ENCODE data around the gene BMPR1B. TPM values are rescaled to one million over a fixed set of nuclear protein-coding genes. Genes with fewer than 3 reads are reported as not detected.

Gene BMPR1B
- total and polyA plus RNA-seq, 9 of the 15 experiments (the other 6 are each of a cell fraction or from before 2014, with no cell fraction given): 0.01 TPM; not detected in 8

DNA sequence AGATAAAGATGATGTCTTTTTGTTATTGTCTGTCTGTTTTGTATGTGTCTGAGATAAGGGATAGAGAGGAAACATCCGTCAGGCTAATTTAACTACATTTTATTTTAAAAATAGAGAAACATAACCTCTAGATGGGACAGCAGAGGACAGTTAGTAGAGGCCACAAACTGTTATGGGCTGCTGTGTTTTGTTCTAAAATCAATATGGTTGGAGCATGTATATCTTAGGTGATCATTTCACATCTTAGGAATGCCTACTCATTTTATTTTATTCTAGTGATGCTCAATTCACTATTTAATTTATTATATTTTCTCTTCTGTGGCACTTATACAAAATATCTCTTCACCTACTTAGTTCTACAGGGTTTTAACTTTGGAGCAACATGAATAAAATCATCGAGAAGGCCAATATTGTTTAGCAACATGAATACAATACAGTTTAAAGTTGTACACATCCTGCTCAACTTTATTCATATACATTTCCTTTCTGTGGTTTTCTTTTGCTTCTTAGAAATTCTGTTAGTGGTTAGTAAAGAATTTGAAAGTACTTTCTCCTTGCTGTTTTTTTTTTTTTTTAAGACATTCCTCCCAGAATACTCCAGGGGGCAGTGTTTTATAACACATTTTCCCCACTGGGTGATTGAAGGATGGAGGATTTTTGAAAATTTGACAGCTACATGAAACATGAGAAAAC is 398.1 kb downstream of the BMPR1B start (continued):
- TF ChIP-seq POLR3G (IDR thresholded peaks at IDR 0.05; ENCODE audit: extremely low read depth, insufficient read length, insufficient replicate concordance) (no peak), ZNF316 (IDR thresholded peaks at IDR 0.05) (no peak), ZNF407 (IDR thresholded peaks at IDR 0.05; ENCODE audit: low read depth) (no peak), ARHGAP35 (IDR thresholded peaks at IDR 0.05; ENCODE audit: partially characterized antibody) (no peak), MEIS2 (IDR thresholded peaks at IDR 0.05; ENCODE audit: partially characterized antibody) (peak; percentile 58), RAD51 (IDR thresholded peaks at IDR 0.05; ENCODE audit: borderline replicate concordance, low read depth) (no peak), CSDE1 (IDR thresholded peaks at IDR 0.05) (no peak)
- TF ChIP-seq, protein P1, sequence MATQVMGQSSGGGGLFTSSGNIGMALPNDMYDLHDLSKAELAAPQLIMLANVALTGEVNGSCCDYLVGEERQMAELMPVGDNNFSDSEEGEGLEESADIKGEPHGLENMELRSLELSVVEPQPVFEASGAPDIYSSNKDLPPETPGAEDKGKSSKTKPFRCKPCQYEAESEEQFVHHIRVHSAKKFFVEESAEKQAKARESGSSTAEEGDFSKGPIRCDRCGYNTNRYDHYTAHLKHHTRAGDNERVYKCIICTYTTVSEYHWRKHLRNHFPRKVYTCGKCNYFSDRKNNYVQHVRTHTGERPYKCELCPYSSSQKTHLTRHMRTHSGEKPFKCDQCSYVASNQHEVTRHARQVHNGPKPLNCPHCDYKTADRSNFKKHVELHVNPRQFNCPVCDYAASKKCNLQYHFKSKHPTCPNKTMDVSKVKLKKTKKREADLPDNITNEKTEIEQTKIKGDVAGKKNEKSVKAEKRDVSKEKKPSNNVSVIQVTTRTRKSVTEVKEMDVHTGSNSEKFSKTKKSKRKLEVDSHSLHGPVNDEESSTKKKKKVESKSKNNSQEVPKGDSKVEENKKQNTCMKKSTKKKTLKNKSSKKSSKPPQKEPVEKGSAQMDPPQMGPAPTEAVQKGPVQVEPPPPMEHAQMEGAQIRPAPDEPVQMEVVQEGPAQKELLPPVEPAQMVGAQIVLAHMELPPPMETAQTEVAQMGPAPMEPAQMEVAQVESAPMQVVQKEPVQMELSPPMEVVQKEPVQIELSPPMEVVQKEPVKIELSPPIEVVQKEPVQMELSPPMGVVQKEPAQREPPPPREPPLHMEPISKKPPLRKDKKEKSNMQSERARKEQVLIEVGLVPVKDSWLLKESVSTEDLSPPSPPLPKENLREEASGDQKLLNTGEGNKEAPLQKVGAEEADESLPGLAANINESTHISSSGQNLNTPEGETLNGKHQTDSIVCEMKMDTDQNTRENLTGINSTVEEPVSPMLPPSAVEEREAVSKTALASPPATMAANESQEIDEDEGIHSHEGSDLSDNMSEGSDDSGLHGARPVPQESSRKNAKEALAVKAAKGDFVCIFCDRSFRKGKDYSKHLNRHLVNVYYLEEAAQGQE (IDR thresholded peaks at IDR 0.05; ENCODE audit: borderline replicate concordance): peak; percentile 48; the same call in 1 of the 2 replicates
- TF ChIP-seq, protein P1 (CRISPR knock-in tag; IDR thresholded peaks at IDR 0.05; ENCODE audit: low read depth): no peak
- TF ChIP-seq, protein P2, sequence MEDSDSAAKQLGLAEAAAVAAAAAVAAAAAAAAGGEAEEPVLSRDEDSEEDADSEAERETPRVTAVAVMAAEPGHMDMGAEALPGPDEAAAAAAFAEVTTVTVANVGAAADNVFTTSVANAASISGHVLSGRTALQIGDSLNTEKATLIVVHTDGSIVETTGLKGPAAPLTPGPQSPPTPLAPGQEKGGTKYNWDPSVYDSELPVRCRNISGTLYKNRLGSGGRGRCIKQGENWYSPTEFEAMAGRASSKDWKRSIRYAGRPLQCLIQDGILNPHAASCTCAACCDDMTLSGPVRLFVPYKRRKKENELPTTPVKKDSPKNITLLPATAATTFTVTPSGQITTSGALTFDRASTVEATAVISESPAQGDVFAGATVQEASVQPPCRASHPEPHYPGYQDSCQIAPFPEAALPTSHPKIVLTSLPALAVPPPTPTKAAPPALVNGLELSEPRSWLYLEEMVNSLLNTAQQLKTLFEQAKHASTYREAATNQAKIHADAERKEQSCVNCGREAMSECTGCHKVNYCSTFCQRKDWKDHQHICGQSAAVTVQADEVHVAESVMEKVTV (CRISPR knock-in tag; IDR thresholded peaks at IDR 0.05): peak; percentile 32; the same call in 1 of the 2 replicates
